Stimulated activated CD8-positive, alpha-beta memory T cell treated with anti-CD3 and anti-CD28 coated beads, Interleukin-12 subunit alpha, Interleukin-12 subunit beta, amount 100 ng/mL, for 24 hours (primary cell): ENCODE data around the gene MARCHF10.
"Not testable (repeated sequence)": the region's sequence is repeated elsewhere in the genome, so short reads cannot be mapped to it uniquely, and the experiment has no call there.

Experiments used
- DNase-seq: peaks from one replicate; pipeline ENCODE4 v3.0.0-alpha.2; 2020; ENCODE audit errors: extremely low read depth

The MARCHF10 gene

DNA sequence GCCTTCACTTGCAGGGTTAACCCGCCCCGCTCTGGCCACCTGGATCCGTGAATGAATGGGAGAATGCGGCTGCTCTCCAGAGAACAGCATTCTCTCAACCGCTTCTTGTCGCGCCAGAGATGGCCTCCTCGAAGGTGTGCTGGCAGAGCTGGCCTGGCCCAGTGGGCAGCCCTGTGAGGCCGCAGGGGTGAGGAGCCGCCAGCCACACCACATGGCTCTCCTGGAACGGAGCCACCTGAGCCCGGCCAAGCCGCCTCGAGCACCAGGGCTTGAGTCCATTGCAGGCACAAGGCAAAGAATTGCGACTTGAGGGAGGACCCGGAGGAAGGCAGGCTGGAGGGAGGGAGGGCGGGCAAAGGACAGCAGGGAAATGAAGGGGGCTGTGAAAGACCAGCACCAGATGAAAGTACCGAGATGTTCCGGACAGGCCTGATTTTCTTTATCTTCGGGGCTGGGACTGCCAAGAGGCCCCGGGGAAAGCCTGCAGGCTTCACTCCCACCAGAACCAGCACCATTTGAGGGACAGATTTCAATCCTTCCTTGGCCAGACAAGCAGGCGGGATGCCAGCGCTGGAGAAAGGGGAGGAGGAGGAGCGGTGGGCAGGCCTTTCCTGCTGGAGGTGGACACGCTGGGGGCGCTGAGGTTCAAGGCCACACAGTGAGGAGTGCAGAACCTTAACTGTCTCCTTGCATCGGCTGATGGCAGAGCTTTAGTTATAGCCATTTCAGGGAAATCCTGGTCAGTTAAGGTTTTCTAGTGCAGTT, 111.2 kb downstream of the MARCHF10 start:
- DNase-seq, result no peak

DNA sequence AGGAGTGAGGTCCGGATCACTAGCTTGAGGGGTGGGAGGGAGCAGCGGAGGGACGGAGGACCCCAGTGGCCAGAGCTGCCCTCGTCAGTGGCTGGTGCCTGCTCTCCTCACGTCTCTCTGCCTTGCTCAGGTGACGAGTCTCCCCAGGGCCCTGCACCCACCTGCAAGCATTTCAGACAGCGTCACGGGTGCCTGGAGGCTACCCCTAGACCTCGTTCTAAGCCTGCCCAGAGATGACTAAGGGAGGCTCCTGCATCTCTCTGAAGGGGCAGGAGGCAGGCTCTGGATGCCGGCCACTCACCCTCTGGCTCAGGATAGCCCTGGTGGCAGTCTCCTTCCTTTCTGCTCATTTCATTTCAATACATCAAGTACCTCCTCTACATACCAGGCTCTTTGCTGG, 111.9 kb downstream of the MARCHF10 start:
- no peak for DNase-seq

DNA sequence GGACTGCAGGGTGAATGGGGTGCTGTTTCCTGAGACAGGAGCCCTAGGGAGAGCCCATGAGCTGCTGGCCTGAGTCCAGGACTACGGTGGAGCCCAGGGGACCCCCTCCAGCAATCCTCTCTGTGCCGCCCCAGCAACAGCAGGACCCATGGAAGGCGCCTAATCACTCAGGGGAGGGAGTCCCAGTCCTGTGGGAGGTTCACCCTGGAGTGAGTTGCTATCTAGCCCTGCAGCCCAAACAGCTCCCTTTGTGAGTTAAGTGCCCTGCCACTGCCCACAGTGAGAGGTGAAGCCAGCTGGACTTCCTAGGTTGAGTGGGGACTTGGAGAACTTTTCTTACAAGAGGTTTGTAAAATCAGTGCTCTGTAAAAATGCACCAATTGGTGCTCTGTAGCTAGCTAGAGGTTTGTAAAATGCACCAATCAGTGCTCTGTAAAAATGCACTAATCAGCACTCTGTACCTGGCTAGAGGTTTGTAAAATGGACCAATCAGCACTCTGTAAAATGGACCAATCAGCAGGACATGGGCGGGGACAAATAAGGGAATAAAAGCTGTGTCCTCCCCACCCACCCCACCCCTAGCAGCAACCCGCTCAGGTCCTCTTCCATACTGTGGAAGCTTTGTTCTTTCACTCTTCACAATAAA, 112.9 kb downstream of the MARCHF10 start:
- DNase-seq, result not testable (repeated sequence)

DNA sequence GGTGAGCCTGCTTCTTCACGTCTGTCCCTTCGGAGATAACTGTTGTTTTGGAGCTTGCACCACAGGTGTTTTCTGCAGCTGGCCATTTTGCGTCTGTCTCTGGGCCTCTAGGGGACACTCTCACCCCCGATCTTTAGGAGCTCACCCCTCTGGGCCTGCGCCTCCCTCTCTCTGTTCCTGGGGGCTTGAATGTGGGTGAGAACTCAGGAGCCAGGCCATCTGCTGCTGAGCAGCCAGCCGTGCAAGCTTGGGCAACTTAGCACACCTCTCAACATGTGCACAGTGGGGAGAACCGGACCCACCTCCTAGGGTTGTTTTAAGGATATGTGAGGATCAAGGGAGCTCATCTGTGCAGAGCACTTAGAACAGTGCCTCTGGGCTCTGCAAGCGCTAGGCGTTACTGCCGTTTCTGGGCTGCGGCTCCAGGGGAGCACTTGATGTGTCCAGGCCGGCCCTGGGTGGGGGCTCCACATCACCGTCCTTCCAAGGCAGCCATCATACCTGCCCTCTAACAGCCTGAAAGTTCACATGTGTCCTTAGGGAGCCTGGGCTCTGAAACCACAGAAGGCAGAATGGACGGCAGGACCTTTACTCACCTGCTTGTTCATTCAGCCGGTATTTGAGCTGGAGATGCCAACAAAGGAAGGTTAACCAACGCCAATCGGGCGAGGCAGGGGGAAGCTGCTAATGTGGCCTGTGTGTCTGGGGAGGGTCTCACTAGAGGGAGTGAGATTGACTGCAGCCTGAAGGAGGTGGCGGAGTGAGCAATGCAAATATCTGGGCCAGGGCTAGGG, 114.3 kb downstream of the MARCHF10 start:
- no peak for DNase-seq

DNA sequence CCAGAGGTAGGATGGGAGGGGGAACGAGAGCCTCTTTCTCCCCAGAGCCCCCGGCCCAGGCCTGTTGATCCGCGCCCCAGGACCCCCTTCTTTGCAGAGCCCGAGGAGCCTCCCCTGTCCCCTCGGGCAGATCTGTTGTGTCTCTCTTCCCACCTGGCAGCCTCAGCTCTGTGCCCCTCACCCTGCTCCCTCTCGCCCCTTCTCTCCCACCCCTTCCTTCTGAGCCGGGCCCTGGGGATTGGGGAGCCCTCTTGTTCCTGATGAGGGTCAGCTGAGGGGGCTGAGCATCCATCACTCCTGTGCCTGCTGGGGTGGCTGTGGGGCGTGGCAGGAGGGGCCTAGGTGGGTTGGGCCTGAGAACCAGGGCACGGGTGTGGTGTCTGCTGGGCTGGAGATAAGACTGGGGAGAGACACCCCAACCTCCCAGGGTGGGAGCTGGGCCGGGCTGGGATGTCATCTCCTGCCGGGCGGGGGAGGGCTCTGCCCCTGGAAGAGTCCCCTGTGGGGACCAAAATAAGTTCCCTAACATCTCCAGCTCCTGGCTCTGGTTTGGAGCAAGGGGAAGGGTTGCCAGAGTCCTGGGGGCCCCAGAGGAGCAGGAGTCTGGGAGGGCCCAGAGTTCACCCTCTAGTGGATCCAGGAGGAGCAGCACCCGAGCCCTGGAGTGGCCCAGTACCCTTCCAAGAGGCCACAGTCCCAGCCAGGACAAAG, 115.2 kb downstream of the MARCHF10 start:
- DNase-seq, result no peak

DNA sequence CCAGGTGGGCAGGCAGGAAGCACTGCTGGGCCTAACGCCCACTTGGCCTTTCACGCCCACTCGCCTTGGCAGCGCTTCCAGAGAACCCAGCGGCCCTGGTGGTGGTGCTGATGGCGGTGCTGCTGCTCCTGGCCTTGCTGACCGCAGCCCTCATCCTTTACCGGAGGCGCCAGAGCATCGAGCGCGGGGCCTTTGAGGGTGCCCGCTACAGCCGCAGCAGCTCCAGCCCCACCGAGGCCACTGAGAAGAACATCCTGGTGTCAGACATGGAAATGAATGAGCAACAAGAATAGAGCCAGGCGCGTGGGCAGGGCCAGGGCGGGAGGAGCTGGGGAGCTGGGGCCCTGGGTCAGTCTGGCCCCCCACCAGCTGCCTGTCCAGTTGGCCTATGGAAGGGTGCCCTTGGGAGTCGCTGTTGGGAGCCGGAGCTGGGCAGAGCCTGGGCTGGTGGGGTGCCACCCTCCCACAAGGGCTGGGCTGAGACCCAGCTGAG, 115.9 kb downstream of the MARCHF10 start:
- DNase-seq, result no peak

DNA sequence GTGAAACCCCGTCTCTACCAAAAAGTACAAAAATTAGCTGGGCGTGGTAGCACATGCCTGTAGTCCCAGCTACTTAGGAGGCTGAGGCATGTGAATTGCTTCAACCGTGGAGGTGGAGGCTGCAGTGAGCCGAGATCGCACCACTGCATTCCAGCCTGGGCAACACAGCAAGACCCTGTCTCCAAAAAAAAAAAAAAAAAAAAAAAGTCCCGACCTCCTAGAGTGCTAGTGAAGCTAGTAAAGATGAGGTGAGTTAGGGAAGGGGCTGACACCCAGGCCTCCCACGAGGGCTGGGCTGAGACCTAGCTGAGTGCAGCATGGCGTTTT, 116.6 kb downstream of the MARCHF10 start:
- not testable (repeated sequence) for DNase-seq

DNA sequence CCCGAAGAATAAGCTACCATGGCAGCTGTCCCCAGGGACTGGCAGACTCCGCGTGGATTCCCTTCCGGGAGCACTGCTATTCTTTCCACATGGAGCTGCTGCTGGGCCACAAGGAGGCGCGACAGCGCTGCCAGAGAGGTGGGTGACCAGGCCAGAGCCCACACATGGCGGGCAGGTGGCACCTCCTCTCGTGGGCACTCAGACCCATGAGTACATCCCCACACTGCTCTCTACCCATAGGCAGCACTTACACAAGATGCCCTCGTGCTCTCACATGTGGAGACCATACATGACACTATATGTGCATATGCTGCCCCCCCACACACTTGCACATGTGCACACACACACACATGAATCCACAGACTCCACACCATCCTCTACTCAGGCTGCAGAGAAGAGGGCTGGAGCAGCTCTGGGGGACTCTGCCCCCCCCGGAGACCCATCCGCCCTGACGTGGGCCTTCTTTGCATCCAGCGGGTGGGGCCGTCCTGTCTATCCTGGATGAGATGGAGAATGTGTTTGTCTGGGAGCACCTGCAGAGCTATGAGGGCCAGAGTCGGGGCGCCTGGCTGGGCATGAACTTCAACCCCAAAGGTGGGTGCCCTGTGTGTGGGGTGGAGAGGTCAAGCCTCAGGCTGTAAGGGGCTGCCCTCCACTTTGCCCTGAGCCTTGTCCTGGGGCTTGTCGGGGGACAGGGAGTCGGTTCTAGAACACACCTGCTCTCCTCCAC, 117.8 kb downstream of the MARCHF10 start:
- no peak for DNase-seq

DNA sequence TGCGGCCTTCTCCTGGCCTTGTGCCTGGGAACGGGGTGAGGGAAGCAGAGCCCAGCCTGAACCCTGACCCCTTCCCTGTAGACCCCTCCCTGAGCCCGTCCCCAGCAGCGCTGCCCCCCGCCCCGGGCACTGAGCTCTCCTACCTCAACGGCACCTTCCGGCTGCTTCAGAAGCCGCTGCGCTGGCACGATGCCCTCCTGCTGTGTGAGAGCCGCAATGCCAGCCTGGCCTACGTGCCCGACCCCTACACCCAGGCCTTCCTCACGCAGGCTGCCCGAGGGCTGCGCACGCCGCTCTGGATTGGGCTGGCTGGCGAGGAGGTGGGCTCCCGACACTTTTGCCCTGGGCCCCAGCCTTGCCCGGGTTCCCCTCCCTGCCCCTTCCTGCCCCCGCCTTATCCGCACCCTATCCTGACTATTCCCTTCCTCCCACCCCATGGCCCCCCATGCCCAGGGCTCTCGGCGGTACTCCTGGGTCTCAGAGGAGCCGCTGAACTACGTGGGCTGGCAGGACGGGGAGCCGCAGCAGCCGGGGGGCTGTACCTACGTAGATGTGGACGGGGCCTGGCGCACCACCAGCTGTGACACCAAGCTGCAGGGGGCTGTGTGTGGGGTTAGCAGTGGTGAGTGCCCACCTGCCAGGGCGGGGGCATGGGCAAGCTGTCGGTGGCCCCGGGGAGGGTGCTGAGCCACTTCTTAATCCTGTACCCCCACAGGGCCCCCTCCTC, 118.5 kb downstream of the MARCHF10 start:
- no peak for DNase-seq

DNA sequence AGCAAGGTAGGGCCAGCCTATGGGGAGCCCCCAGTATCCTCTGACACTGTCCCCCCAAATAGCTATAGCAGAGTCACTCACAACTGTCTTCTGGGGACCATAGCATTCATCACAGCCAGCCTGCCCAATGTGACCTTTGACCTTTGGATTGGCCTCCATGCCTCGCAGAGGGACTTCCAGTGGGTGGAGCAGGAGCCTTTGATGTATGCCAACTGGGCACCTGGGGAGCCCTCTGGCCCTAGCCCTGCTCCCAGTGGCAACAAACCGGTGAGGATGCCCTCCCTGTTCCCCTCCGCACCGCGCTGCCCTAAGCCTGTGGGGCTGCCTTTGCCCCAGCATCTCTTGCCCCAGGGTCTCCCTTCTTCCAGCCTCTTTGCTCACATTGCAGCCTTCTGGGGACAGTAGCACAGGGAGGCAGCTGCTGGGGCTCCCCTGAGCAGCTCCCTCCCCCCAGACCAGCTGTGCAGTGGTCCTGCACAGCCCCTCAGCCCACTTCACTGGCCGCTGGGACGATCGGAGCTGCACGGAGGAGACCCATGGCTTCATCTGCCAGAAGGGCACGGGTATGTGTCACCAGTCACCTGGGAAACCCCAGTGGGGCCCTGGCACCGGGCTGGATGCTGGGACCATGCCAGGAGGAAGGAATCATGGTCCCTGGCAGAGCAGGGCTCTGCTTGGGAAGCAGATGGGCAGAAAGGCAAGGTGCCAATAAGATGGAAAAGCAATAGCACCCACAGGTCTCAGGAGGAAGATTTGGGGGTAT, 119.5 kb downstream of the MARCHF10 start:
- DNase-seq, result no peak

DNA sequence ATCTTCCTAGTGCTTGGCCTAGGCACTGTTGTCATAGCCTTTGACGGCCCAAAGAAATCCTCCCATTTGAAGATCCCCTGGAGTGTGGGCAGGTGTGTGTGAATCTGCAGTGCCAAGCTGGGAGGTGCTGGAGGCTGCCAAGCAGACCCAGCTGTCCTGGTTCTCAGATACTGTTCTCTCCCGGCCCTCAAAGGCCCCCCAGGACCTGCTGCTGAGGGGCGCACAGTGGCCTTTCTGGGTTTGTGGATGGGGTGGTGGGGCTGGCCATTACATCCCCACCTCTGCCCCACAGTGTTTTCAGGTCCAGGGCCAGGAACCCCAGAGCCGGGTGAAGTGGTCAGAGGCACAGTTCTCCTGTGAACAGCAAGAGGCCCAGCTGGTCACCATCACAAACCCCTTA, 120.1 kb downstream of the MARCHF10 start:
- DNase-seq, result no peak

DNA sequence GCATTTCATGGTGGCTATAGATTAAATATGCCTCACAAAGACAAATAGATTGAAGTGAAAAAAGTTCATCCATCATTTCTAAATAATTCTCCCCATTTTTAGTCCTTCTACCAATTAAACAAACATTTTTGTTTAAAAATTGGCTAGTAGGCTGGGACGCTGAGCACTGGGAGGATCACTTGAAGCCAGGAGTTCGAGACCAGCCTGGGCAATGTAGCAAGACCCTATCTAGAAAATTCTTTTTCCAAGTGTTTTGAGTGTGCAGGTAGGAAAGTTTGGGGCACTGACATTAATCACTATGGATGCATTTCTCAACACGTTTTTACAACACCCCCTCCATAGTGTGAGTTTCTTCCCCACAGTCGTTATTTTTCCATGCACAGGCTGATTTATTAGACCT, 123.9 kb downstream of the MARCHF10 start:
- no peak for DNase-seq

DNA sequence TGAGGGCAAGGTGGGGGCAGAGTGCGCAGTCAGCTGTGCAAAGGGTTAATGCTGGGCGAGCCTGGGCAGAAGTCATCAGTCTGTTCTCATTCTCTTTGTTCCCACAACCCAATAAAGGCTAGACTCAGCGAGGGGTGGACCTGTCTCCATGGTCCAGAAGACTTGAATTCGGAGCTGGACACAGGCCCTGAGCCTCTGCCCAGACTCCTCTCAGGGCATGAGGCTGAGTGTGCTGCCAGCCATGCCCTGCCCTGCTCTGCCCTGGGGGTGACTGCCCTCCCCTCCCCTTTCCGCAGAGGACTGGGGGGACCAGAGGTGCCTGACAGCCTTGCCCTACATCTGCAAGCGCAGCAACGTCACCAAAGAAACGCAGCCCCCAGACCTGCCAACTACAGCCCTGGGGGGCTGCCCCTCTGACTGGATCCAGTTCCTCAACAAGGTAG, 126.2 kb downstream of the MARCHF10 start:
- no peak for DNase-seq

DNA sequence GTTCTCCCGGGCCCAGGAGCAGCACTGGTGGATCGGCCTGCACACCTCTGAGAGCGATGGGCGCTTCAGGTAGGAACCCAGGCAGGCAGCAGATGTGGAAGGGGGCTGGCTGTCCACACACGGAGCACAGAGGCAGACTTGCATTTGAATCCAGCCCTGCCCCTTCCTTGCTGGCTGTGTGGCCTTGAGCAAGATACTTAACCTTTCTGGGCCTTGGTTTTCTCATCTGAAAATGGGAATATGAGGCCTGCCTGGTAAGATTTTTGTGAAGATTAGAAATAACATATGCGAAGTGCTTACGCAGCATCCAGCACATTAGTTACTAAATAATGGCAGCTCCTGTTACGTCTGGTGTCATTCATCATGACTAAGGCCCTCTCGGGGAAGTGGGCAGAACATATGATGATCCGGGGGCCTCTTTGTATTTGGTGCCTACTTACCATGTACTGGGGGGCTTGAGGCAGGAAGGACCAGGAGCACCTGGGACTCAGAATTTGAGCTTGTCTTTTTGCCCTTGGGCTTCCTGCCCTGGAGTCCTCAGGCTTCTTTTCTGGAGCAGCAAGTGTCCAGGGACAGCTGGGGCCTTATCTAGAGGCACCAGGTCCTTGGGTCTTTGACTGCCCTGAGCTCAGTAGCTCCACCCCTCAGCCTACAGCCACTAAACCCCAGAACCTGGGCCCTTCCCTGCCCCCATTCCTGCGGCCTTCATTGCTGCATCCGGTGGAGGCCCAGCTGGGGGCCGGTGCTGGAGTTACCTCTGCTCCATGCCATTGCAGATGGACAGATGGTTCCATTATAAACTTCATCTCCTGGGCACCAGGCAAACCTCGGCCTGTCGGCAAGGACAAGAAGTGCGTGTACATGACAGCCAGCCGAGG, 126.8 kb downstream of the MARCHF10 start:
- no peak for DNase-seq

DNA sequence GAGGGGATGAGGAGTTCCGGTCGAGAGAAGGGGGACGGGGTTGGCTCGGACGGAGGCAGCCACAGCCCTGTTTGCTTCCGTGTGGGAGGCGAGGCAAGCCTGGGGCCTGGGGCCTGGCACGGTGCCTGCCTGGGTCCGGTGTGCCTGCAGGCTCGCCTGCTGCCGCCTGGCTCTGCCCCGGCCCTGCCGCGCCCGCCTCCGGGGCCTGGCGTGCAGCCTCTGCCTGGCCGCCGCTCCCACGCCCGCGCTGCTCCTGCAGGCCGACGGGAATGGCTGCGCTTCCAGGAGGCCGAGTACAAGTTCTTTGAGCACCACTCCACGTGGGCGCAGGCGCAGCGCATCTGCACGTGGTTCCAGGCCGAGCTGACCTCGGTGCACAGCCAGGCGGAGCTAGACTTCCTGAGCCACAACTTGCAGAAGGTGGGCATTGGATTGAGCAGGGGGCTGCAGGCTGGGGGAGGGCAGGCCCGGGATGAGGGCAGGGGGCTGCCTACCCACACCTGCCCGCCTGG, 127.5 kb downstream of the MARCHF10 start:
- DNase-seq, result no peak

DNA sequence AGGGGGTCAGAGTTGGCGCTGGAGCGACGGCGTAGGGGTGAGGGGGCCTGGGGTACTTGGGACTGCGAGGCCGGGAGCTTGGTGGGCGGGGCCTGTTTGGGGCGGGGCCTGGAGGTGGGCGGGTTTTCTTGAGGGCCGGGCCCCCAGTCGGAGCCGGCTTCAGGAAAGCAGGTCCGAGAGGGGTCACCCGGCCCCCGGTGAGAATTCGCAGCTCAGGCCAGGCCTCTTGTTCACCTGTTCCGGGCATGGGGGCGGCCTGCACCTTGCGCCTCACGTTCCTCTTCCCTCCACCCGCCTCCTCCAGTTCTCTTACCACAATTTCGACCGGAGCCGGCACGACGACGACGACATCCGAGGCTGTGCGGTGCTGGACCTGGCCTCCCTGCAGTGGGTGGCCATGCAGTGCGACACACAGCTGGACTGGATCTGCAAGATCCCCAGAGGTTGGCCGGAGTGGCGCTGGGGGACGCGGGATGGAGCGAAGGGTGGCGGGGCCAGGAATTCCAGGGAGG, 128.2 kb downstream of the MARCHF10 start:
- no peak for DNase-seq

DNA sequence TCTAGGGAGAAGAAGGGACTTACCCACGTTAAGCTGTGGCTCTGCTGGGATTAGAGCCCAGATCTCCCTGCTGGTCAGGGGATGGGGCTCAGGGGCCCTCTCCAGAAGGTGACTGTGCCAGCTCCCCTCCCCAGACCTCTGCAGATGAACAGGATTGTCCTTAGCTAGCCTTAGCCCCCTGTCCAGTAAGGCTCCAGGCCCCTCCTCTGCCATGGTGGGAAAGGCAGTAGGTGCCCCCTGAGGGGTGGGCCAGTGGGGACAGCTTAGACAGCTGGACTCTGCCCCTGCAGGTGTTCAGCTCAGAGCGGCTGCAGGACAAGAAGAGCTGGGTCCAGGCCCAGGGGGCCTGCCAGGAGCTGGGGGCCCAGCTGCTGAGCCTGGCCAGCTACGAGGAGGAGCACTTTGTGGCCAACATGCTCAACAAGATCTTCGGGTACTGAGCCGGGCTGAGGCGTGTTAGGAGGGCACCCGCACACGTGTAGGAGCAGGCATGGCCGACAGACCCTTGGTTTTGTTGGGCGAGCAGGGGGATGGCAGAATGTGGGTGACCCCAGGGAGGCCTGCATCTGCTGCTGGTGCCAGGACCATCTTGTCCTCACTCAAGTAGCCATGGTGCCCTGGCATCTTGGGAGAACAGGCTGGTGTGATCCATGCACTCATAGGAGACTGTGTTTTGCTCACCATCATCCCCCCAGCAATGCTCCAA, 129.7 kb downstream of the MARCHF10 start:
- DNase-seq, result no peak
